Measurements from ENCODE around the gene CPNE2.

Gene CPNE2

GRCh38 chr16:57110937-57111336, 18.6 kb downstream of the CPNE2 start:
- no peak overlapping the region for H3K27ac ChIP-seq
- TF ChIP-seq CTCF (conservative IDR thresholded peaks at IDR 0.05), result no peak

DNA sequence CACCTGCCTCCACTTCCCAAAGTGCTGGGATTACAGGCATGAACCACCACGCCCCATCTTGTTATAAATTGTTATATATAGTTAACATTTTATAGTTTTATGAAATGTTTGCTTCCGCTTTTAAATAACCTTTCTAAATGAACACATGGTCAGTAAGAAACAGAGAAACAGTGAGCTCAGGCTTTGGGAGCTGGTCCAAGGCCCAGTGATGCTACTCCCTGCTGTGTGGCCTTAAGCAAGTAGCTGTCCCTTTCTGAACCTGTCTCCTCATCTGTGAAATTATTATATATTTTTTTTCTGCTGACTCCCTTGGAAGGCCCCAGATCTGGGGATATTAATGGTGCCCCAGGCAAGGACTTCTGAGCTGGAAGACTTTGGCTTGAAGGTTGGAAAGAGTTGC, 19.0 kb downstream of the CPNE2 start:
- no peak overlapping the region for H3K27ac ChIP-seq
- no peak for TF ChIP-seq CTCF (conservative IDR thresholded peaks at IDR 0.05)

GRCh38 chr16:57112403-57113041, 20.1 kb downstream of the CPNE2 start:
- TF ChIP-seq CTCF (conservative IDR thresholded peaks at IDR 0.05), result no peak

GRCh38 chr16:57113042-57113453, 20.7 kb downstream of the CPNE2 start:
- H3K27ac ChIP-seq, result no peak overlapping the region
- TF ChIP-seq CTCF (conservative IDR thresholded peaks at IDR 0.05), result no peak

More at GRCh38 chr16:57112403-57113041, 20.1 kb downstream of the CPNE2 start:
- no peak overlapping the region for H3K27ac ChIP-seq

DNA sequence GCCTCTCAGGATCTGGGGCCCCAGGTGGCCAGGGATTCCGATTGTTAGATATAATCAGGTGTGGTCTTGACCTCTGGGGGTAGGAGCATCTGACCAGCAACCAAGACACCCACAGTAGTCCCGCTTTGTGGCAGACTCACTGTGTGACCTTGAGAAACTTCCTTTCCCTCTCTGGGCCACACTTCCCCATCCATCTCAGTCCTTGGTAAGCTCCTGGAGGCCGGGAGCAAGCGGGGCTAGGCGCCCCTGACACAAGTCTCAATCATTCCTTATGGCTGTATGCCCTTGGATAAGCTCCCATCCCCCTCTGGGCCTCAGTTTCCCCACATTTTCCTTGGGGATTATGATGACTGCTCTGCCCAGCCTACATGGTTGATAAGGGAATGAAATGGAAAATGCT, 21.3 kb downstream of the CPNE2 start:
- no peak overlapping the region for H3K27ac ChIP-seq
- no peak for TF ChIP-seq CTCF (conservative IDR thresholded peaks at IDR 0.05)

- TF ChIP-seq CTCF (conservative IDR thresholded peaks at IDR 0.05), result no peak
- no peak overlapping the region for H3K27ac ChIP-seq
These were observed 22.8 kb downstream of the CPNE2 start for GRCh38 chr16:57115168-57115513.

DNA sequence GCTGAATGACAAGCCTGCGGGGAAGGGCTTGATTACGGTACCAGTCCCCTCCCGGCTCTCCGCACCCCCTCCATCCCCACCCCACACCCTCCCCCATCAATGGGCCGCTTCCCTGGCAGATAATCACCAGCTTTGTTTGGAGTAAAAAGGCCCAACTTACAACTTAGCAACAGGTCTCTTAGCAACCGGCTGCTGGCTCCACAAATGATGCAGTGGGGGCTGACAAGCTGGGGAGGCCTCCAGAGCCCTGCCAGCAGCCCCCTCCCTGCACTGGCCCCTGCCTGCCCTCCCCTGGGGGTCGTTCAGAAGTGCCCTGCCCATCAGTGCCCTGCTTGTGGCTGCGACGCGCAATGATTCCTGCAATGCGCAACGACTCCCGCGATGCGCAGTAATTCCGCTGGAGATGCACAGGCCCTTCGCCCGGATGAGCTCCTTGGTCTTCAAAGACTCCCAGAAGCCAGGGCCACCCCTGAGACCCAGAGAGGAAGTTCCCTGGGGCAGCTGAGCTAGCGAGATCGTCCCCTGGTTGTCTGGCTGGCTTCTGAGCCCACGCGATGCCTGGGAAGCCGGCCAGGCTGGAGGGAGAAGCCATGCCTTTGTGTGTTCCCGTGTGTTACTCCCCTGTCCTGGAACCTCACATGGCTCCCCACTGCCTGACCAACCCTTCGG, 23.3 kb downstream of the CPNE2 start:
- no peak overlapping the region for H3K27ac ChIP-seq
- TF ChIP-seq CTCF (conservative IDR thresholded peaks at IDR 0.05), result no peak

Data from VCaP (cell line).